Measurements from ENCODE around the gene PCDH9. TPM values are rescaled to one million over a fixed set of nuclear protein-coding genes. Genes with fewer than 3 reads are reported as not detected.

The PCDH9 gene
- total and polyA plus RNA-seq, 9 donors, result 0.18 to 6.5 (median 1.3) TPM

DNA sequence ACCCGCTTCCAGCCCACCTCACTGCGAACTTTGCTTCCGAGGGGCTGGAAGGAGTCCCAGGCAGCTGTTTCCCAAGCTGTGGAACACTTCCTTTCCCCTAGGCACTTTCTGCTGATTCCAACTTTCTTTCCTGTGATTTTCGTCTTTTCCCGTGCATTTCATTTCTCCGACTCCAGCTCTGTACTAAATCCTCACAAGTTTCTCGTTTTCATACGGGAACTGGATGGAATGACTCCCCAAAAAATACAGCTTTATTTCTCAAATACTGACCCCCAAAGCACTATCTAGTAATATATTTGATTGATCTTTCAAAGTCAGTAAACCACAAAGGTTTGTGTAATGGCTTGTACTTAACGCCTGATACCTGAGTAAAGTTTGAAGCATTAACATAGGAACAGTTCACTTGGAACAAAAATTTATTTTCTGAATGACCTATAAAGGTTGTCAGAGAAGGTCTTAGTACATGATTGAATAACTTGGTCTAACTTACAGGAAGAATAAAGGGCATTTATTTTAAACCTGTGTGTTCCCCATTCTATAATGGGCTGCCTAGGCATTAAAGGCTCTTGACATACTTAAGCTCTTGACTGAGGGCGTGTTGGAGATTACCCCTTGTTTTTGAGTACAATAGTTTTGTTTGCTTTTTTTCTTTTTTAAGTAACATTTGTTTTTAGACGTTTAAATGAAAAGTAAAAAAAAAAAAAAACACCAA, 1.3 kb upstream of the PCDH9 start:
- intact Hi-C loops (cut with DNase I), result no loop called here
- DNase-seq, result no peak
- no peaks in the 10 kb centered on the region for H3K4me1 ChIP-seq (ENCODE audit: insufficient read depth)
- no peaks in the 10 kb centered on the region for H3K36me3 ChIP-seq
- peak overlapping the region; percentile 29 to 69 for H3K27ac ChIP-seq
- H3K9me3 ChIP-seq, result no peaks in the 10 kb centered on the region
- TF ChIP-seq, protein P1, sequence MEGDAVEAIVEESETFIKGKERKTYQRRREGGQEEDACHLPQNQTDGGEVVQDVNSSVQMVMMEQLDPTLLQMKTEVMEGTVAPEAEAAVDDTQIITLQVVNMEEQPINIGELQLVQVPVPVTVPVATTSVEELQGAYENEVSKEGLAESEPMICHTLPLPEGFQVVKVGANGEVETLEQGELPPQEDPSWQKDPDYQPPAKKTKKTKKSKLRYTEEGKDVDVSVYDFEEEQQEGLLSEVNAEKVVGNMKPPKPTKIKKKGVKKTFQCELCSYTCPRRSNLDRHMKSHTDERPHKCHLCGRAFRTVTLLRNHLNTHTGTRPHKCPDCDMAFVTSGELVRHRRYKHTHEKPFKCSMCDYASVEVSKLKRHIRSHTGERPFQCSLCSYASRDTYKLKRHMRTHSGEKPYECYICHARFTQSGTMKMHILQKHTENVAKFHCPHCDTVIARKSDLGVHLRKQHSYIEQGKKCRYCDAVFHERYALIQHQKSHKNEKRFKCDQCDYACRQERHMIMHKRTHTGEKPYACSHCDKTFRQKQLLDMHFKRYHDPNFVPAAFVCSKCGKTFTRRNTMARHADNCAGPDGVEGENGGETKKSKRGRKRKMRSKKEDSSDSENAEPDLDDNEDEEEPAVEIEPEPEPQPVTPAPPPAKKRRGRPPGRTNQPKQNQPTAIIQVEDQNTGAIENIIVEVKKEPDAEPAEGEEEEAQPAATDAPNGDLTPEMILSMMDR (IDR thresholded peaks at IDR 0.05), result no peak
- TF ChIP-seq POLR2A (IDR thresholded peaks at IDR 0.05) (no peak), EP300 (IDR thresholded peaks at IDR 0.05) (no peak)
- WGBS, 3 donors, result 2 to 4% (median 3%) methylated on average over 11 of the region's 11 CpGs
- H3K27me3 ChIP-seq, result no peaks in the 10 kb centered on the region
- H3K4me3 ChIP-seq, result peak overlapping the region; percentile 77

- H3K9me3 ChIP-seq, result no peaks in the 10 kb centered on the region
- 0 to 1% (median 0%) methylated on average over 85 to 86 of the region's 86 CpGs for WGBS, 3 donors
- no peaks in the 10 kb centered on the region for H3K27me3 ChIP-seq
- intact Hi-C loops (cut with DNase I), result no loop called here
- no peaks in the 10 kb centered on the region for H3K4me1 ChIP-seq (ENCODE audit: insufficient read depth)
- TF ChIP-seq POLR2A (IDR thresholded peaks at IDR 0.05) (no peak), EP300 (IDR thresholded peaks at IDR 0.05) (no peak)
- TF ChIP-seq, protein P1 (IDR thresholded peaks at IDR 0.05), result no peak
- peak overlapping the region; percentile 77 for H3K4me3 ChIP-seq
- H3K27ac ChIP-seq, result peak overlapping the region; percentile 29 to 69
- no peaks in the 10 kb centered on the region for H3K36me3 ChIP-seq
- peak; percentile 91 to 96 (median 93) for DNase-seq
Measured at GRCh38 chr13:67230404-67231288, 510 bp upstream of the PCDH9 start.

GRCh38 chr13:67228916-67229315, 1.2 kb downstream of the PCDH9 start:
- no peak for TF ChIP-seq EP300 (IDR thresholded peaks at IDR 0.05)
- no peak for TF ChIP-seq POLR2A (IDR thresholded peaks at IDR 0.05)
- TF ChIP-seq, protein P1 (IDR thresholded peaks at IDR 0.05), result no peak
- DNase-seq, result no peak
- no peaks in the 10 kb centered on the region for H3K36me3 ChIP-seq
- no peaks in the 10 kb centered on the region for H3K4me1 ChIP-seq (ENCODE audit: insufficient read depth)
- no peak overlapping the region for H3K4me3 ChIP-seq
- WGBS, 3 donors, result 5 to 13% (median 8%) methylated on average over 6 of the region's 6 CpGs
- no peaks in the 10 kb centered on the region for H3K27me3 ChIP-seq
- H3K27ac ChIP-seq, result no peak overlapping the region
- no peaks in the 10 kb centered on the region for H3K9me3 ChIP-seq
- intact Hi-C loops (cut with DNase I), result no loop called here

GRCh38 chr13:67228031-67228430, 2.1 kb downstream of the PCDH9 start:
- H3K27me3 ChIP-seq, result no peaks in the 10 kb centered on the region
- WGBS, 3 donors, result 94 to 95% (median 95%) methylated on average over 3 of the region's 3 CpGs
- no peak for DNase-seq
- no peak overlapping the region for H3K4me3 ChIP-seq
- intact Hi-C loops (cut with DNase I), result no loop called here
- H3K27ac ChIP-seq, result no peak overlapping the region
- no peaks in the 10 kb centered on the region for H3K4me1 ChIP-seq (ENCODE audit: insufficient read depth)
- H3K36me3 ChIP-seq, result no peaks in the 10 kb centered on the region
- no peaks in the 10 kb centered on the region for H3K9me3 ChIP-seq
- TF ChIP-seq, protein P1 (IDR thresholded peaks at IDR 0.05), result no peak
- TF ChIP-seq POLR2A (IDR thresholded peaks at IDR 0.05), result no peak
- no peak for TF ChIP-seq EP300 (IDR thresholded peaks at IDR 0.05)
